Measurements from ENCODE around the gene SORCS2.

- no peak for TF ChIP-seq BHLHE40 (IDR thresholded peaks at IDR 0.05; ENCODE audit: borderline replicate concordance)
- no peak for TF ChIP-seq SUZ12 (IDR thresholded peaks at IDR 0.05)
- no peak for TF ChIP-seq FOXK2 (IDR thresholded peaks at IDR 0.05)
- no peak for TF ChIP-seq ARNT (IDR thresholded peaks at IDR 0.05)
- no peak for TF ChIP-seq TARDBP (IDR thresholded peaks at IDR 0.05)
- no peak for TF ChIP-seq ELF4 (IDR thresholded peaks at IDR 0.05)
- TF ChIP-seq, protein P1, sequence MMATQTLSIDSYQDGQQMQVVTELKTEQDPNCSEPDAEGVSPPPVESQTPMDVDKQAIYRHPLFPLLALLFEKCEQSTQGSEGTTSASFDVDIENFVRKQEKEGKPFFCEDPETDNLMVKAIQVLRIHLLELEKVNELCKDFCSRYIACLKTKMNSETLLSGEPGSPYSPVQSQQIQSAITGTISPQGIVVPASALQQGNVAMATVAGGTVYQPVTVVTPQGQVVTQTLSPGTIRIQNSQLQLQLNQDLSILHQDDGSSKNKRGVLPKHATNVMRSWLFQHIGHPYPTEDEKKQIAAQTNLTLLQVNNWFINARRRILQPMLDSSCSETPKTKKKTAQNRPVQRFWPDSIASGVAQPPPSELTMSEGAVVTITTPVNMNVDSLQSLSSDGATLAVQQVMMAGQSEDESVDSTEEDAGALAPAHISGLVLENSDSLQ (IDR thresholded peaks at IDR 0.05): no peak
- no peak for TF ChIP-seq HDGF (IDR thresholded peaks at IDR 0.05; ENCODE audit: borderline replicate concordance)
- no peak for TF ChIP-seq CTBP1 (IDR thresholded peaks at IDR 0.05; ENCODE audit: borderline replicate concordance)
These were observed 506.7 kb downstream of the SORCS2 start for GRCh38 chr4:7699031-7699430.
